Transverse colon (tissue), 4 donors: ENCODE measurements around the gene DESI2. TPM values are rescaled to one million over a fixed set of nuclear protein-coding genes. Genes with fewer than 3 reads are reported as not detected.
"Not testable (repeated sequence)": the region's sequence is repeated elsewhere in the genome, so short reads cannot be mapped to it uniquely, and the experiment has no call there.

Source experiments
- DNase-seq: peaks from one replicate; pipeline ENCODE4 v3.0.0-alpha.2; 2019
- H3K27ac ChIP-seq, 4 donors: fragments of 200-600 bp; sonication (generic); 2 replicates each; pipeline ENCODE4 v1.5.1; 2016 to 2018; ENCODE audit warnings: inconsistent platforms in 4 of 4
- H3K27me3 ChIP-seq: fragments of 200-600 bp; sonication (generic); 2 replicates; pipeline ENCODE4 v1.5.1; 2017; ENCODE audit warnings: inconsistent platforms
- H3K36me3 ChIP-seq, 4 donors: fragments of 200-600 bp; sonication (generic); 2 replicates each; pipeline ENCODE4 v1.5.1; 2017 to 2019; ENCODE audit warnings: inconsistent platforms in 4 of 4
- H3K4me1 ChIP-seq, 4 donors: fragments of 200-600 bp; sonication (generic); 2 replicates each; pipeline ENCODE4 v1.5.1; 2017 to 2020; ENCODE audit warnings: inconsistent platforms in 4 of 4
- H3K4me3 ChIP-seq, 4 donors: fragments of 200-600 bp; sonication (generic); 1 replicate in 1 of 4; 2 replicates in 3 of 4; pipeline versions ENCODE4 v1.5.1 to v1.6.1; 2017 to 2019; ENCODE audit warnings: inconsistent platforms in 4 of 4
- H3K9me3 ChIP-seq, 2 donors: fragments of 200-600 bp; sonication (generic); 2 replicates each; pipeline ENCODE4 v1.5.1; 2017 to 2019; ENCODE audit warnings: inconsistent platforms in 2 of 2
- CTCF ChIP-seq, 5 experiments: fragments of 200-600 bp in 3 of 5; fragments of 450-650 bp in 2 of 5; sonication (generic) in 3 of 5; IDR thresholded peaks; 1 replicate in 2 of 5; 2 replicates in 3 of 5; pipeline ENCODE4 v1.5.1; 2016 to 2017; ENCODE audit warnings: antibody characterized with exemption in 5 of 5, inconsistent platforms in 3 of 5, mild to moderate bottlenecking in 2 of 5, moderate library complexity in 1 of 5
- EP300 ChIP-seq: sonication (generic); formaldehyde crosslinking; IDR thresholded peaks from one replicate; pipeline ENCODE4 v1.6.1; 2017; ENCODE audit warnings: antibody characterized with exemption, low read depth
- POLR2A ChIP-seq: fragments of 450-650 bp; IDR thresholded peaks from one replicate; pipeline ENCODE4 v1.6.1; 2016; ENCODE audit warnings: antibody characterized with exemption, mild to moderate bottlenecking, moderate library complexity
- POLR2AphosphoS5 ChIP-seq, 3 donors: sonication (generic); formaldehyde crosslinking; IDR thresholded peaks; one replicate each; pipeline ENCODE4 v1.6.1; 2016; ENCODE audit warnings: antibody characterized with exemption in 3 of 3
- WGBS, 2 donors: methylation state at CpG; one replicate each; pipeline ENCODE4 v1.1.5; 2018; ENCODE audit warnings: low coverage in 1 of 2; 5-methylcytosine and 5-hydroxymethylcytosine counted together
- in situ Hi-C, 4 donors: fragments of 200-750 bp; cut with MboI; loops; one replicate each; pipeline versions ENCODE4 v1.15.0 to v1.15.1; 2017; ENCODE audit warnings: low sequenced_read_pairs in 3 of 4, low pct_ligation_motif_present in 1 of 4, low pct_unique_long_range_greater_than_20kb in 1 of 4
- intact Hi-C: fragments of 100-400 bp; cut with DNase I; formaldehyde crosslinking; loops from one replicate; pipeline ENCODE4 v1.15.1; 2023; ENCODE audit warnings: low total_unique reads
- total RNA-seq, 4 donors: library from RNA; depleted of rRNA; stranded (reverse); fragments of >200 nt; gene quantifications; one replicate each; pipeline ENCODE4 v1.1.0, GENCODE V29; 2016

DESI2 gene
- total RNA-seq, 4 donors from 2014 or later: 18.3 to 41.6 (median 30.6) TPM

- H3K36me3 ChIP-seq: no peaks in the 10 kb centered on the region
- H3K4me3 ChIP-seq: no peak overlapping the region
- no peaks in the 10 kb centered on the region for H3K9me3 ChIP-seq
- intact Hi-C loops: no loop called here
- H3K27me3 ChIP-seq: peaks cover 7% of the 10 kb centered on the region
- no peak for DNase-seq
- 94 to 100% methylated on average over 3 to 15 of the region's 15 CpGs for WGBS, 2 donors
- in situ Hi-C loops: no loop called here
- peaks cover 0 to 14% (median 9%) of the 10 kb centered on the region in 4 donors for H3K4me1 ChIP-seq
- no peak overlapping the region for H3K27ac ChIP-seq
- TF ChIP-seq POLR2A (no peak), POLR2AphosphoS5 (IDR thresholded peaks at IDR 0.05) (no peak), CTCF (IDR thresholded peaks at IDR 0.05) (no peak), EP300 (no peak)
These were observed 80.0 kb downstream of the DESI2 start for GRCh38 chr1:244732851-244733450.

GRCh38 chr1:244735404-244735803 lies 82.5 kb downstream of the DESI2 start:
- in situ Hi-C loops (no loop called here), intact Hi-C loops (no loop called here)
- Histone ChIP-seq H3K27ac (no peak overlapping the region), H3K9me3 (no peaks in the 10 kb centered on the region), H3K4me3 (no peak overlapping the region), H3K27me3 (peaks cover 7% of the 10 kb centered on the region), H3K4me1 (peaks cover 0 to 5% (median 0%) of the 10 kb centered on the region in 4 donors), H3K36me3 (no peaks in the 10 kb centered on the region)
- no peak for DNase-seq
- no peak for TF ChIP-seq EP300
- no peak for TF ChIP-seq POLR2A
- TF ChIP-seq POLR2AphosphoS5 (IDR thresholded peaks at IDR 0.05): no peak
- TF ChIP-seq CTCF (IDR thresholded peaks at IDR 0.05): no peak
- 87% methylated on average over 6 of the region's 6 CpGs; no CpG with 5 or more reads in 1 of the 2 donors for WGBS, 2 donors

- DNase-seq: no peak
- TF ChIP-seq POLR2A: no peak
- no peak for TF ChIP-seq CTCF (IDR thresholded peaks at IDR 0.05)
- TF ChIP-seq EP300: no peak
- no peak for TF ChIP-seq POLR2AphosphoS5 (IDR thresholded peaks at IDR 0.05)
- peaks cover 4% of the 10 kb centered on the region for H3K27me3 ChIP-seq
- peaks cover 0 to 2% (median 0%) of the 10 kb centered on the region in 4 donors for H3K4me1 ChIP-seq
- intact Hi-C loops (no loop called here), in situ Hi-C loops (no loop called here)
- no peak overlapping the region for H3K4me3 ChIP-seq
- WGBS, 2 donors: 84 to 86% methylated on average over 7 to 10 of the region's 10 CpGs
- H3K27ac ChIP-seq: no peak overlapping the region
- H3K36me3 ChIP-seq: no peaks in the 10 kb centered on the region
- no peaks in the 10 kb centered on the region for H3K9me3 ChIP-seq
These were observed 83.1 kb downstream of the DESI2 start for GRCh38 chr1:244735876-244736561.

GRCh38 chr1:244739140-244739539 lies 86.2 kb downstream of the DESI2 start:
- H3K36me3 ChIP-seq, in situ Hi-C loops, DNase-seq, H3K4me1 ChIP-seq, H3K4me3 ChIP-seq, intact Hi-C loops, H3K27me3 ChIP-seq, H3K9me3 ChIP-seq: not testable (repeated sequence)
- H3K27ac ChIP-seq: peak overlapping the region in 2 of 4 donors; percentile 6 to 70
- 50 to 81% methylated on average over 1 to 2 of the region's 2 CpGs for WGBS, 2 donors

- H3K27ac ChIP-seq: peak overlapping the region in 2 of 4 donors; percentile 6 to 70
- H3K27me3 ChIP-seq, H3K36me3 ChIP-seq, H3K4me1 ChIP-seq, H3K9me3 ChIP-seq, intact Hi-C loops, H3K4me3 ChIP-seq, in situ Hi-C loops: not testable (repeated sequence)
- 78 to 88% methylated on average over 5 to 20 of the region's 20 CpGs for WGBS, 2 donors
- peak; percentile 14 for DNase-seq
These were observed 87.2 kb downstream of the DESI2 start for GRCh38 chr1:244740027-244740617.
